ENCODE results near the gene UGT3A2.

The UGT3A2 gene

GRCh38 chr5:36066540-36067210, at the start of gene UGT3A2:
UGT3A2 (minus strand) TSS chr5:36066882; CDS start chr5:36066789, 93 bp downstream.
- DNase-seq = no peak

GRCh38 chr5:36111238-36111637, 44.6 kb upstream of the UGT3A2 start:
- no peak for DNase-seq

GRCh38 chr5:36108758-36109460, 42.2 kb upstream of the UGT3A2 start:
- no peak for DNase-seq

GRCh38 chr5:36105819-36106218, 39.1 kb upstream of the UGT3A2 start:
- no peak for DNase-seq

GRCh38 chr5:36099748-36100147, 33.1 kb upstream of the UGT3A2 start:
- DNase-seq = no peak

- DNase-seq = no peak
Measured at GRCh38 chr5:36096486-36096885, 29.8 kb upstream of the UGT3A2 start.

GRCh38 chr5:36089989-36090388, 23.3 kb upstream of the UGT3A2 start:
- peak; percentile 42 for DNase-seq

GRCh38 chr5:36079200-36079781, 12.6 kb upstream of the UGT3A2 start:
- DNase-seq = peak; percentile 79

- no peak for DNase-seq
Measured at GRCh38 chr5:36078430-36078829, 11.7 kb upstream of the UGT3A2 start.

GRCh38 chr5:36073595-36074216, 7.0 kb upstream of the UGT3A2 start:
- peak; percentile 46 for DNase-seq

GRCh38 chr5:36070687-36071571, 4.2 kb upstream of the UGT3A2 start:
- DNase-seq = no peak

GRCh38 chr5:36068751-36069281, 2.1 kb upstream of the UGT3A2 start:
- no peak for DNase-seq

GRCh38 chr5:36066001-36066539, 612 bp downstream of the UGT3A2 start:
- no peak for DNase-seq

GRCh38 chr5:36060420-36060887, 6.2 kb downstream of the UGT3A2 start:
- peak; percentile 35 for DNase-seq

GRCh38 chr5:36059571-36060419, 6.9 kb downstream of the UGT3A2 start:
- DNase-seq = no peak

- no peak for DNase-seq
Measured at GRCh38 chr5:36058776-36059175, 7.9 kb downstream of the UGT3A2 start.

GRCh38 chr5:36057386-36057785, 9.3 kb downstream of the UGT3A2 start:
- DNase-seq = no peak

- DNase-seq = no peak
Measured at GRCh38 chr5:36056422-36056821, 10.3 kb downstream of the UGT3A2 start.

GRCh38 chr5:36055984-36056383, 10.7 kb downstream of the UGT3A2 start:
- DNase-seq = no peak

- peak; percentile 59 for DNase-seq
Measured at GRCh38 chr5:36054647-36055046, 12.0 kb downstream of the UGT3A2 start.

GRCh38 chr5:36052538-36052937, 14.1 kb downstream of the UGT3A2 start:
- no peak for DNase-seq
